ENCODE data around the gene SERAC1. TPM values are rescaled to one million over a fixed set of nuclear protein-coding genes. Genes with fewer than 3 reads are reported as not detected.
A peak's percentile ranks its signal among the peaks of the same experiment; 100 is the strongest.
"Not testable (repeated sequence)": the region's sequence is repeated elsewhere in the genome, so short reads cannot be mapped to it uniquely, and the experiment has no call there.

SERAC1 gene
- total RNA-seq, 6 experiments from 2014 or later, result 3.0 to 5.1 (median 4.4) TPM

DNA sequence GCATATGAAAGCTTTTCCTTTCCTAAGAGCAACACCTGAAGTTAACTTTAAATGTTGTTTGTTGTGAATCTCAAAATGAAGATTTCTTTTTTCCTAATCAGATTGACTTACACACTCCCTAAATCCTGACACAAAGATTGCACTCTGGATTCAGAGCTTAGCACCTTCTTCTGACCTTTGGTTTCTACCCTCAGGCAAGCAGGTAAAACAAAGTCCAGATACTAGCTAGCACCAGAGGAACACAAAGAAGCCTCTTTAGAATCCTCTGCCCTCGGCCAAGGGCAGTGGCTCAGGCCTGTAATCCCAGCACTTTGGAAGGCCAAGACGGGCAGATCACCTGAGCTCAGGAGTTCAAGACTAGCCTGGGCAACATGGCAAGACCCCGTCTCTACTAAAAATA is 14.5 kb downstream of the SERAC1 start:
- H3K27ac ChIP-seq, result no peak overlapping the region
- TF ChIP-seq POLR2A (IDR thresholded peaks at IDR 0.05), result no peak
- TF ChIP-seq, protein P1, sequence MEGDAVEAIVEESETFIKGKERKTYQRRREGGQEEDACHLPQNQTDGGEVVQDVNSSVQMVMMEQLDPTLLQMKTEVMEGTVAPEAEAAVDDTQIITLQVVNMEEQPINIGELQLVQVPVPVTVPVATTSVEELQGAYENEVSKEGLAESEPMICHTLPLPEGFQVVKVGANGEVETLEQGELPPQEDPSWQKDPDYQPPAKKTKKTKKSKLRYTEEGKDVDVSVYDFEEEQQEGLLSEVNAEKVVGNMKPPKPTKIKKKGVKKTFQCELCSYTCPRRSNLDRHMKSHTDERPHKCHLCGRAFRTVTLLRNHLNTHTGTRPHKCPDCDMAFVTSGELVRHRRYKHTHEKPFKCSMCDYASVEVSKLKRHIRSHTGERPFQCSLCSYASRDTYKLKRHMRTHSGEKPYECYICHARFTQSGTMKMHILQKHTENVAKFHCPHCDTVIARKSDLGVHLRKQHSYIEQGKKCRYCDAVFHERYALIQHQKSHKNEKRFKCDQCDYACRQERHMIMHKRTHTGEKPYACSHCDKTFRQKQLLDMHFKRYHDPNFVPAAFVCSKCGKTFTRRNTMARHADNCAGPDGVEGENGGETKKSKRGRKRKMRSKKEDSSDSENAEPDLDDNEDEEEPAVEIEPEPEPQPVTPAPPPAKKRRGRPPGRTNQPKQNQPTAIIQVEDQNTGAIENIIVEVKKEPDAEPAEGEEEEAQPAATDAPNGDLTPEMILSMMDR (IDR thresholded peaks at IDR 0.05), result no peak
- H3K4me1 ChIP-seq, result peaks cover 0 to 6% (median 0%) of the 10 kb centered on the region in 4 donors
- H3K9me3 ChIP-seq, result no peaks in the 10 kb centered on the region
- H3K4me3 ChIP-seq, result no peak overlapping the region
- H3K27me3 ChIP-seq, result no peaks in the 10 kb centered on the region
- WGBS (ENCODE audit: insufficient coverage, low coverage, low lambda C conversion rate, missing lambda C conversion rate), result 55% methylated on average over 3 of the region's 3 CpGs
- intact Hi-C loops (cut with DNase I), result no loop called here
- no peak for DNase-seq
- no peaks in the 10 kb centered on the region for H3K36me3 ChIP-seq
- peak; percentile 54 to 77 (median 66) for ATAC-seq

DNA sequence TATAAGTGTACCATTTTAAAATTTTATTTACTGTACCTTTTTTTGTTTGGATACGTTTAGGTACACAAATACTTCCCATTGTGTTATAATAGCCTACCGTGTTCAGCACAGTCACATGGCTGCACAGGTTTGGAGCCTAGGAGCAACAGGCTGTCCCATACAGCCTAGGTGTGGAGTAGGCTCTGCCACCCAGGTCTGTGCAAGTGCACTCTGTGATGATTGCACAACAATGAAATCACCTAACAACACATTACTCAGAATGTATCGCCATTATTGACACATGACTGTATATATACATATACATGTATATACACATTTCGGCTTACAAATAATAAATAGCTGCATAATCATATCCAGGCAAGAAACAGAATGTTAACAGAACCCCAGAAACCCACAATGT is 15.4 kb downstream of the SERAC1 start:
- DNase-seq (no peak), ATAC-seq (peak in 2 of 4 donors; percentile 20 to 72)
- Histone ChIP-seq H3K27me3 (no peaks in the 10 kb centered on the region), H3K27ac (no peak overlapping the region), H3K9me3 (no peaks in the 10 kb centered on the region), H3K4me3 (no peak overlapping the region), H3K4me1 (peaks cover 0 to 6% (median 0%) of the 10 kb centered on the region in 4 donors), H3K36me3 (no peaks in the 10 kb centered on the region)
- no peak for TF ChIP-seq POLR2A (IDR thresholded peaks at IDR 0.05)
- TF ChIP-seq, protein P1 (IDR thresholded peaks at IDR 0.05), result no peak
- WGBS (ENCODE audit: insufficient coverage, low coverage, low lambda C conversion rate, missing lambda C conversion rate), result 79% methylated on average over 3 of the region's 4 CpGs
- intact Hi-C loops (cut with DNase I), result no loop called here

DNA sequence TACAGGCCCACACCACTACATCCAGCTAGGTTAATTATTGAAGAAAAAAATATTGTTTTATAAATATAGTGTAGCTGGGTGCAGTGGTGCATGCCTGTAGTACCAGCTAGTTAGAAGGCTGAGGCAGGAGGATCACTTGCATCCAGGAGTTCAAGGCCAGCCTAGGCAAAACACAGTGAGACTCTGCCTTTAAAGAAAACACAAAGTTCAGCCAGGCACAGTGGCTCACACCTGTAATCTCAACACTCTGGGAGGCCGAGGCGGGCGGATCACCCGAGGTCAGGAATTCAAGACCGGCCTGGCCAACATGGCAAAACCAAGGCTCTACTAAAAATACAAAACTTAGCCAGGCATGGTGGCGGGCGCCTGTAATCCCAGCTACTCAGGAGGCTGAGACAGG is 16.0 kb downstream of the SERAC1 start:
- H3K36me3 ChIP-seq; ATAC-seq; H3K27ac ChIP-seq; H3K4me3 ChIP-seq; H3K9me3 ChIP-seq; DNase-seq; H3K4me1 ChIP-seq; H3K27me3 ChIP-seq; intact Hi-C loops (cut with DNase I): not testable (repeated sequence)
- no CpG with 5 or more reads among the region's 7 CpGs for WGBS (ENCODE audit: insufficient coverage, low coverage, low lambda C conversion rate, missing lambda C conversion rate)

DNA sequence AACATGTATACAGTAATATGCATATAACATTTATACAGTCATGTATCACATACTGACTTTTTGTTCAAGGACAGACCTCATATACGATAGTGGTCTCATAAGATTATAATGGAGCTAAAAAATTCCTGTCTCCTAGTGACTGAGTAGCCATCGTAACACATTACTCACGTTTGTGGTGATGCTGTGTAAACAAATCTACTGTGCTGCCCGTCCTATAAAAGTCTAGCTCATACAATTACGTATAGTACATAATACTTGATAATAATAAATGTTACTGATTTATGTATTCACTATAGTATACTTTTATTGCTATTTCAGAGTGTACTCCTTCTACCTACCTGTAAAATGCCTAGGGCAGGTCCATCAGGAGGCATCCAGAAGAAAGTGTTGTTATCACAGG is 17.4 kb downstream of the SERAC1 start:
- H3K36me3 ChIP-seq, result peaks cover 0 to 3% (median 0%) of the 10 kb centered on the region in 4 donors
- H3K9me3 ChIP-seq, result no peaks in the 10 kb centered on the region
- TF ChIP-seq, protein P1 (IDR thresholded peaks at IDR 0.05), result no peak
- TF ChIP-seq POLR2A (IDR thresholded peaks at IDR 0.05), result no peak
- no peak overlapping the region for H3K27ac ChIP-seq
- DNase-seq, result no peak
- no peak for ATAC-seq
- WGBS (ENCODE audit: insufficient coverage, low coverage, low lambda C conversion rate, missing lambda C conversion rate), result 95% methylated on average over 5 of the region's 5 CpGs
- intact Hi-C loops (cut with DNase I), result no loop called here
- H3K4me3 ChIP-seq, result no peak overlapping the region
- H3K27me3 ChIP-seq, result no peaks in the 10 kb centered on the region
- H3K4me1 ChIP-seq, result peaks cover 0 to 6% (median 0%) of the 10 kb centered on the region in 4 donors

DNA sequence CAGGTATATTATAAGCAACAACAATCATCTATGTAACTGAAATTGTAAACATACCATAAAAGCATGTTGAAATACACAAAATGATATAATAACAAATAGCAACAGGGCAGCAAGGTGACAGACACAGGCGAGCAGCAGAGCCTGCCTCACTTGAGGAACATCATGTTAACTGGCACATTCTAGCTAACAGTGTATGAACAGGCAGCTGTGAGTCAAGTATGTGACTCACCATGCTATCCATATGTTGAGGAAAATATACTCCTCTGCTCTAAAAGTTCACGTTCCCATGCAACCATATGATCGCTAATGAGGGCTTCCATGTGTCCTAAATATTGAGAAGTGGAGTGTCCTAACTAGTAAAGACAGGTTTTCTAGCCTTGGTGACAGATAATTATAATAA is 18.4 kb downstream of the SERAC1 start:
- Histone ChIP-seq H3K36me3 (peaks cover 0 to 3% (median 0%) of the 10 kb centered on the region in 4 donors), H3K4me3 (no peak overlapping the region), H3K4me1 (peaks cover 0 to 6% (median 0%) of the 10 kb centered on the region in 4 donors), H3K9me3 (no peaks in the 10 kb centered on the region), H3K27ac (no peak overlapping the region), H3K27me3 (no peaks in the 10 kb centered on the region)
- DNase-seq (no peak), ATAC-seq (no peak)
- intact Hi-C loops (cut with DNase I), result no loop called here
- WGBS (ENCODE audit: insufficient coverage, low coverage, low lambda C conversion rate, missing lambda C conversion rate), result 57% methylated on average over 3 of the region's 3 CpGs
- no peak for TF ChIP-seq POLR2A (IDR thresholded peaks at IDR 0.05)
- TF ChIP-seq, protein P1 (IDR thresholded peaks at IDR 0.05), result no peak
